HG03460 (cell line): Measurements from ENCODE around the gene SNN.

Experiments
- ATAC-seq: cut with Tn5 transposase; IDR thresholded peaks from one replicate; pipeline ENCODE4 v1.9.1; 2021; ENCODE audit not compliant: unreplicated experiment

SNN gene

DNA sequence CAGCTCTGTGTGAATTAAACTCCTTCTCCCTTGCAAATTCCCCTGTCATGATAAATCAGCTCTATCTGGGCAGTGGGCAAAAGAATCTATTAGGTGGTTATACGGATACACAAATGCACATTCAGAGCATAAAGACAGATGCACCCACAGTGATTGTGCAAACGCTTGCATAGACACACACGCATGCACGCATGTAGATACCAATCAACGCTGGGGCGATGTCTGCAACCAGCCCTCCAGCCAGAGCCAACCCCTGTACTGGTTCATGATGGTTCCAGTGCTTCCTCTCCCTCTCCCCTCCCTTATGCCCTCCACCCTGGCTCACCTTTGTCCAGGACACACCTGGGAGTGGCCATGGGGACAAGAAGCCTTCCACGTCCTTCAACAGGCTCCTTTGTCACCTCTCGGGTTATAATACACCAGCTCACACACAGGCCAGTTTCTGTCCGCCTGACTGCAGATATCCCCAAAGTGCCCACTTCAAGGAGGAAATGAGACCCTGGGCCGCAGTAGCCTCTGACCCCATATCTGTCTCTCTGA is 33.1 kb upstream of the SNN start:
- no peak for ATAC-seq

DNA sequence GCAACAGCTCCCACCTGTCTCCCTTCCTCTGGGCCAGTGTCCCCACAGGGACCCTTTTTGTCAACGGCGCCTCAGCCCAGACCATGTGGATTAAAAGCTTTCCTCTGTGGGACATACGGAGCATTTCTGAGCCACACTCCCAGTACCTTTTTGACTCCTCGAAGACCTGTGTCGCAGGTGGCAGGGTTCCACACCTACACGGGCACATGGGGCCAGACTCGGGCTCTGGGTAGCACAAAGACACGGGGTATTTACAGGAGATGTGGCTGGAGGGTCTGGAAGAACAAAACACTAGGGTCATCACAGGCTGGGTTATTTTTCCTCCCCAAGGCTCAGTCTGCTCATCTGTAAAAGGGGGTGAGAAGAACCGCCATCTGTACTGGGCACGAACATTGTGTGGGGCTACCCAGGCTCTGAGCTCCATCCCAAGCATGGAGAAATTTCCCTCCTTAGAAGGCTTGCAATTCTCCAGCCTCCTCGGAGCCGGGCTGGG is 32.5 kb upstream of the SNN start:
- no peak for ATAC-seq

DNA sequence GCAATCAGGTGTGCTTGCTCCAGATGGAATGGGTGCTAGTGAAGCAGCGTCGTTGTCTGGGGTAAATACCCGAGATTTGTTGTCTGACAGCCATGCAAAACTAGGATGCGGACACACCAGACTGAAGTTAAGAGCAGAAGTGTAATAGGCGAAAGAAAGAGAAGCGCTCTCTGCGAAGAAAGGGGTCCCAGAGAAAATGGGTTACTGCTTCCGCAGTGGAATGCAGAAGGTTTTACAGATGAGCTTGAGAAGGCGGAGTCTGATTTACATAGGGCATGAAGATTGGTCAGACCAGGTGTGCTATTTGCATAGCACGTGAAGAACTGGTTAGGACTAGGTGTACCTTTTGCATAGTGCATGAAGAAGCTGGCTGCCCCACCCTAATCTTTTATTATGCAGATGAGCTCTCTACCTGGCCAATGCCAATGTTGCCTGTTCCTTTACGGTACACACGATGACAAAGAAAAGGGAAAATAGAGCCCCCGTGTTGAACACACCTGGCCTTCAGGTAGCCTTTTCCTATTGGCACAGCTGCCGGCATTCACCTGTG is 32.0 kb upstream of the SNN start:
- ATAC-seq = no peak

DNA sequence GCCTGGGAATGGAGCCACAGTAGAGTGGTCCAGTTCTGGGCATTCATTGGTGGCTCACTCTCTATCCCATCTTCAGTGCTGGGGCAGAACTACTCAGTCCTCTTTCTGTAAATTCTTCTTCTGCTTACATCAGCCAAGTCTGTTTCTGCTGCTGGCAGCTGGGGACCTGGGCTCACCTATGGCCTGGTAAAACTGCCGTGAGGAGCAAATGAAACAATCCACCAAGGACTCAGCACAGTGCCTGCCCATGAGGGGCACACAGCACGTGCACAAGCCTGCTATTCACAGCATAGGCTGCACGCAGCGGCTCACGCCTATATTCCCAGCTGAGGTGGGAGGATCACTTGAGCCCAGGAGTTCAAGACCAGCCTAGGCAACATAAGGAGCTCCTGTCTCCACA is 30.9 kb upstream of the SNN start:
- no peak for ATAC-seq

DNA sequence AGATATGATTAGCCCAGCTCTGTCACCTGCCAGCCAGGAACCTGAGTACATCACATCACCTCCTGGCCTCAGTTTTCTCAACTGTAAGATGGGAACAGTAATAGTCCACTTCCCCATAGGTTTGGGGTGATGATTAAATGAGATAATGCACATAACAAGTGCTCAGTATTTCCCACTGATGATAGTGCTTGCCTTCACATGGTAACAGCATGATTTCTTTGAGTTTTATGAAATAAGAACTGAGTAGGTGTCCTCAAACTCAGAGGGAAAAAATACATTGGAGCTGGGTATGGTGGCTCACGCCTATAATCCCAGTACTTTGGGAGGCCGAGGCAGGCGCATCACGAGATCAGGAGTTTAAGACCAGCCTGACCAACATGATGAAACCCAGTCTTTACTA is 30.1 kb upstream of the SNN start:
- no peak for ATAC-seq

DNA sequence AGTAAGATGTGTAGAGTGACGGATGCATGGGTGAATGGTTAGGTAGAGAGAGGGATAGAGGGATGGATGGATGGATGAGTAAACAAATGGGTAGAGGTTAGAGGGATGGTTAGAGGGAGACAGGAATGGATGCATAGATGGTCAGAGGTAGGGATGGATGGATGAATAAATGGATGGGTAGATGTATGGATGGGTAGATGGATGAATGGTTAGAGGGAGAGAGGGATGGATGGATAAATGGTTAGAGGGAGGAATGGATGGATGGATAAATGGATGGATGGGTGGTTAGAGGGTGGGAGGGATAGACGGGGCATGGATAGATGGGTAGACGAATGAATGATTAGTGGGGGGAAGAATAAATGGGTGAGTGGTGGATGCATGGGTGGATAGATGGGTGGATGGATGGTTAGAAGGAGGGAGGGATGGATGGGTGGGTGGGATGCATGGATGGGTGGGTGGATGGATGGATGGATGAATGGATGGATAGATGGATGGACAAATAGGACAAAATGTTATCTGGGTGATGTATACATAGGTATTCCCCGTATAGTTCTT is 29.2 kb upstream of the SNN start:
- no peak for ATAC-seq

DNA sequence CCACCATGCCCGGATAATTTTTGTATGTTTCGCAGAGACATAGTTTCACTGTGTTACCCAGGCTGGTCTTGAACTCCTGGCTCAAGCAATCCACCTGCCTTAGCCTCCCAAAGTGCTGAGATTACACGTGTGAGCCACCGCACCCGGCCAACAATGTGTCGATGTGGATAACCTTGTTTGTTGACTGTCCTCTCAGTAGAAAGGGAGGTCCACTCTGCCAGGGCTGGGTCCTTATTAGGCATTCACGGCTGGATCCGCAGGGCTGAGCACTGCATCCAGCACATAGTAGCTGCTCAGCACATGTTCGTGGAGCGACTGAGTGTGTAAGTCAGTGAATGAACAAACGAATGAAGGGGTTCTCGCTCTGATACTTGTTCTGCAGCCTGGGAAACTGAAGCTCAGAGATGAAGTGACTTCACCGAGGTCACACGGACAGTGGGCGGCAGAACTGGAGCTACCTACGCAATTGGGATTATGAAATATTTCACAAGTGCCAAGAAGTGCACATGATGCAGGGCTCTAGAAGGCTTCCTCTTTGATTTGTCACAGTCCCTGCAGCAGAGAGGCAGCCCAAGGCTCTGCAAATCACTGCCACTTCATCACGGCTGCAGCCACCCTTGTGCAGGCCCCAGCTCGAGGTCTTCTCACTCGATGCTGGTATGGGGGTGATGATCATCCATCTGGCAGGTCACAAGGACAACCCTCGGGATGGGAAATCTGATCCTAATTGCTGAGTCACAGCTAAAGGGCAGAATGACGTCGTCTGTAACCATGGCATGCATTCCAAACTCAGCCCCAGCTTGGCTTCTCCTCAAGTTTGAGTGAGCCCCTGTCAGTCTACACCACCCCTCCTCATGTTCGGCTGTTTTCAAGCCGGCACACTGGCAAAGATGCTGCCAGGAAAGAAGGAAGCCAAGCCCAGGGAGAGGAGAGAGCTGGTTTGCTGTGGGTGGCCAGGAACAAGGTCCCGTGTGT is 28.0 kb upstream of the SNN start:
- no peak for ATAC-seq

DNA sequence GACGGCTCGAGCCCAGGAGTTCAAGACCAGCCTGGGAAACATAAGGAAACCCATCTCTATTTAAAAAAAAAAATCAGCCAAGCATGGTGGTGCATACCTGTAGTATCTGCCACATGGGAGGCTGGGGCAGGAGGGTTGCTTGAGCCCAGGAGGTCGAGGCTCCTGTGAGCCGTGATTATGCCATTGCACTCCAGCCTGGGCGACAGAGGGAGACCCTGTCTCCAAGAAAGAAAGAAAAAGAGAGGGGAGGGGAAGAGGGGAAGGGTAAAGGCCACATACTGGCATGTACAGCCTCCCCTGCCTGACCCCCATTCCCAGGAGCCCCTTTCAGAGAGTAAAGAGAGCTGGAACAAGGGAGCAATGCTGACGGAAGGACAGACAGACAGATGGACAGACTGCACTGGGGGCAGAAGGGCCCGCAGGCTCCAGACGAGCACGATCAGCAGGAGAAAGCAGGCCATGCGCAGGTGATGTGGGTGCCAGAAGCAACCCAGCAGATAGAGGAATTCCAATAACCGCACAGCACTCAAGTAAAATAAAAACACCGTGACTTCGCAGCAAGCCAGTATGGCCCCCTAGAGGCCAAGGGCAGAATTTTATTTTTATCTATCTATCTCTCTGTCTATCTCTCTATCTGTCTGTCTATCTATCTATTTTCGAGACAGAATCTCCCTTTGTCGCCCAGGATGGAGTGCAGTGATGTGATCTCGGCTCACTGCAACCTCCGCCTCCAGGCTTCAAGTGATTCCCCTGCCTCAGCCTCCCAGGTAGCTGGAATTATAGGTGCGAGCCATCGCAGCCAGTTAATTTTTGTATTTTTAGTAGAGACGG is 27.1 kb upstream of the SNN start:
- ATAC-seq = no peak

DNA sequence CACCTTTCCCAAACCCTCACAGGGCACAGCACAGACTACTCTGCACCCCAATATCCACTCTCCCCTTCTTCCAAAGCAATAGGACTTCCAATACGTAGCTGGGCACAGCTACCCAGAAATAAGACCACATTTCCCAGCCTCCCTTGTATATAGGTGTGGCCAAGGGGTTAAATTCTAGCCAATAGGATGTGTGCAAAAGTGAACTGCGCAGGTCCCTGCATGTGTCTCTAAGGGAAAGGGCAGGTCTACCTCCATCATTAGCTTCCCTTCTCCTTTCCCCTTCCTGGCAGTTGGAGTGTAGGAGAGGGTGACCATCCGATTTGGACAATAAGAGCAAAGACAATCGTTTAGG is 25.5 kb upstream of the SNN start:
- no peak for ATAC-seq

DNA sequence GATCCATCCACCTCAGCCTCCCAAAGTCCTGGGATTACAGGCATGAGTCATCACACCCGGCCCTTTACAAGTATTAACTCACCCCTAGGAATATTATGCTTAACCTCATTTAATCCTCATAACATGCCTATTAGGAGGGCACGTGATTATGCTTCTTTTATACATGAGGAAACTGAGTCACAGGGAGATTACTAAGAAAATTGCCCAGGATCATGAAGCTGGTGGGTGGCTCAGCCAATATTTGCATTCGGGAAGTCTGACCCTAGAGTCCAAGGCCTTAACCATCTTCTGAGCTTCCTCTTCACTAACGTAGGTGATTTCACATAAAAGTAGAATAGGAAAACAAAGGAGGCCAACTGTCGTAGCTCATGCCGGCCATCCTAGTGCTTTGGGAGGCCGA is 19.0 kb upstream of the SNN start:
- no peak for ATAC-seq

DNA sequence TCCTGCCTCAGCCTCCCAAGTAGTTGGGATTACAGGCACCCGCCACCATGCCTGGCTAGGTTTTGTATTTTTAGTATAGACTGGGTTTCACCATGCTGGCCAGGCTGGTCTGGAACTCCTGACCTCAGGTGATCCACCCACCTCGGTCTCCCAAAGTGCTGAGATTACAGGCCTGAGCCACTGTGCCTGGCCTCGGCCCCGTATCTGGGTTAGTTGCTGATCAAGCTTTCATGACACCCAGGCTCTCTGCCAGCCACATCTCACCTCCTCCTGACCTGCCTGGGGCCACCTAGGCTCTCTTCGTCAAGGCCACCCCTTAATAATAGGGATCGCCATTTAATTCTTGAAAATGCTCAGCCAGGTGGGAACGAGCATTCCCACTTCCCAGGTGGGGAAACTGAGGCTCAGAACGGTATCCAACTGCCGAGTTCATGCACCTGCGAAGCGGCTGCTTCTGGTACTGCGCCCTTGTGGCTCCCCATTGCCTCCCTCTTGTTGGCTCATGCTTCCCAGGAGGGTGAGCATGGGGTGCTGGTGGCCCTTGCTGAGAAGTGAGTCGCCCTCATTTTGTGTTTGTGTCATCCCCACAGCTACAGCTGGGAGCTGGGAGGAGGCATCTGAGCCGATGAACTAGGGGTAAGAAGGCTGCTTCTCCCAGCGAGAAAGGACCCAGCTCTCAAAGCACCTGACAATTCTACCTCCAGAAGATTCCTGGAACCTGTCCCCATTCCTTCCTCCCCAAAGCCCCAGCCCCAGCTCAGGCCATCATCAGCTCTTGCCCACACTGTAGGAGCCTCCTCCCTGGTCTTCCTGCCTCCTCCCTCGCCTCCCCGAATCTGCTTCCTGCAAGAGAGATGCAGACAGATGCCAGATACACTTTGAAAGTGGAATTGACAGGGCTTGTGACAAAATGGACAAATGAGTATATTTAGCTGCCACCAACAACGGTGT is 17.3 kb upstream of the SNN start:
- no peak for ATAC-seq

DNA sequence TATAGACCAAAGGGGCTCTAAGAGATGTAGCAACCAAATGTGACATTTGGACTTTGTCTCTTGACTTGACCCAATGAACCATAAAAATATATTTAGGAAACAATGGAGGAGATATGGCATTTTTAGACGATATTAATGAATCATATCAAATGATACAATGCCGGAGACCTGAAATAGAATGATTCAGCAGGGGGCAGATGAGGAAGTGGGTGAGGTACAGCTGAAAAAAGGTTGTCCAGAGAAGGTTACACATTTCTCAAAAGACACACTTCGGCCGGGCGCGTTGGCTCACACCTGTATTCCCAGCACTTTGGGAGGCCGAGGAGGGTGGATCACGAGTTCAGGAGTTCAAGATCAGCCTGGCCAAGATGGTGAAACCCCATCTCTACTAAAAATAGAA is 16.5 kb upstream of the SNN start:
- no peak for ATAC-seq

DNA sequence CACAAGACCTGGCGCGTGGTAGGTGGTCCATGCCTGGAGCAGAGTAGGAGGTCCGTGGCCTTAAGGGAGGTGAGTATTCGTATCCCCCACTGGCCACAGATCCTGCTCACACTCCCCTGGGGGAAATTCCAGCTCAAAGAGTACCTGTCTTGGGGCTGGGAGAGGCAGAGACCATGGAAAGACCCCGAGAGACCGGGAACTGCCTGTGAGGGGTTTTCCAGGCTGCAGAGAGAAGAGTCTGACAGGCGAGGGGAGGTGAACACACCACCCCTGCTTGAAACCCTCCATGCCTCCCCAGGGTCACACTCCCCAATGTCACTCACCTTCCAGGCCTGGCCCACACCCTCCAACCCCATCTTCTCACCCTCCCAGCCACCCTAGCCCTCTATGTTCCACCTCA is 12.6 kb upstream of the SNN start:
- no peak for ATAC-seq

DNA sequence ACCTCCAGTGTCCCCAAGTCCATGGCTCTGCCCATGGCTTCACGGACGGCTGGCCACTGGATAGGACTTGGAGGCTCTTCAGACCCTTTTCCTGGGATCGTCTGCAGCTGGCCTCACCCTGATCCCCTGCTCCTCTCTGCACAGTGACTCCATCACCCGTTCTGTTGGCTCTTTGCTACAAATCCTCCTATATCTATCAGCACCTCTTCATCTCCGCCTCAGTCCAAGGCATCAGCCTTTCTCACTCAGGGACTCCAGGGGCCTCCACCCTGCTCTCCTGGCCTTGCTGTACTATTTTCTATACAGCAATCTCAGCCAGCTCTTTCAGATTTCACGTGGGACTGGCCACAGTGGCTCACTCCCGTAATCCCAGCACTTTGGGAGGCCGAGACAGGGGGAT is 10.7 kb upstream of the SNN start:
- ATAC-seq = no peak

DNA sequence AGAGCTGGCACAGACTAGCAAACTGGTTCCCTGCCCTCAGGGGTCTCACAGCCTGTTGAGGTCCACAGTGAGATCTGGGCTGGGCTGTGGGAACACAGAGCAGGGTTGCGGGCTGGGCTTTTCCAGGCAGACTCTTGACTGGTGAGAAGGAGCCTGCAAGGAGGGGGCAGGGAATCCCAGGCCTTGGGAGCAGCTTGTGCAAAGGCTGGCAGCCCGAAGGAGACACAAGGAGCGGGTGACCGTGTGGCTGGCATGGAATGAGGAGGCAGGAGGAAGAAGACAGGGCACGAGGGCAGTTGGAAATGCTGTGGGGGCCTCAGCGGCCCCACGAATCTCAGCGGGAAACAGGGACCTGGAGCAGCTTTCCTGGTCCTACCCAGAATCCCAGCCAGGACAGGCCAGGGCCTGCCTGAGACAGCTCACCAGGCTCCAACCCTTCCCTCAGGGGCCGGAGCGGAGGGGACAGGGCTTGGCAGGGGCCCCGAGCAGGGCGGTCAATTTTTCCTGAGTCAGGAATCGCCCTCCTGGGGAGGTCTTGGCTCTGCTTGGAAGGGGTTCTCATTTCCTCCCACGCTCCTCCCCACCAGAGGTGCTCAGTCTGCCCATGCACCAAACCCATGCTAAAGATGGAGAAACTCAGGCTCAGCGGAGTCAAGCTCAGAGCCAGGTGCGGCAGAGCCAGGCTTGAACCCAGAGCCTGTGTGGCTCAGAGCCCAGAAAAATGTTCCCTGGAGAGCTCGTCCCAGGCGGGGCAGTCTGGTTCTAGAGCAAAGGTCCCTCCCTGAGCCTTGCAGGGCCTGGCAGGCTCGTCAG is 9.2 kb upstream of the SNN start:
- no peak for ATAC-seq

DNA sequence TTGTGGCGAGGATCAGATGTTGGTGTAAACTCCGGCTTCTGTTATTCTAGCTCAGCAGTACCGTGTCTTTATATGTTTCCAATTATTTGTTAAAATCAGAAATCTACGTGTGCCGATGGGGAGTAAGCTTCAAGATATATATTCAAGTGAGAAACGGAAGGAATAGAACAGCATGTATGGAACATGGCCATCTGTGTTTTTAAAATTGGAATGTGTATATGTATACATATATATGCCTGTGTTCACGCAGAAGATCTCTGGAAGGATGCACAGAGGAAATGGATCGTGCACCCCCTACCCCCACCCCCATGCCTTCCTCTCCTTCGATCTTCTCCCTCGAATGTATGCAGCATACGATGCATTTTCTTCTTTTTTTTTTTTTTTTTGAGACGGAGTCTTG is 7.7 kb upstream of the SNN start:
- ATAC-seq = no peak

DNA sequence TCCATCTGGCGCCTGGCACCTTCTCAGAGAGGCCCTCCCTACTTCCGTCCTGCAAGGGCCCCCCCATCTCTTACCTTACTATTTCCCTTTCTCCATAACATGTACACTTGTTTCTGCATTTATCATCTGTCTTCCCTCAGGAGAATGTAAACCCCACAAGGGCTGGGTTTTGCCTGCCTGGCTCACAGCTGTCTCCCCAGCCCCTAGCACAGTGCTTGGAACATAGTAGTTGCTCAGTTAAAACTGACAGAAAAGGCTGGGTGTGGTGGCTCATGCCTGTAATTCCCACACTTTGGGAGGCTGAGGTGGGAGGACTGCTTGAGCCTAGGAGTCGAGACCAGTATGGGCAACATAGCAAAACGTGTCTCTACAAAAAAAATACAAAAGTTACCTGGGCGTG is 5.7 kb upstream of the SNN start:
- no peak for ATAC-seq

DNA sequence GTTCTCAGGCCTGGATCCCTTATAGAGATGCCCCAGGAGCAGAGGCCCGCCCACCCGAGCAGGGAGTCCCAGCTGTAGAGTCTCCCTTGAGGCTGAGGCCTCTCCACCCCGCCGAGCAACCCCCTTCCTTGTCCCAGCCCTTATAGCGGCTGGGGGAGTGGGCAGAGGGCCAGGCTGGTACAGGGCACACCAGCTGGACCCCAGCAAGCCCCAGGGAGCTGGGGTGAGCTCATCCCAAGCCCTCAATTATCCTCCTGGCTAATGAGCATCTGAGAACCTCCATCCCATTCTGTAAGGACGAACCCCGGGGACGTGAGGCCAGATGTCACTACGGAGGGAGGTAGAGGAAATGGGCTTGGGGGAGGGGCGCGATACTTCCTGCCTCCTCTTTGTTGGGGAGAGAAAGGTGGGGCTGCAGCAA is 3.2 kb upstream of the SNN start:
- ATAC-seq = no peak
